GM21515 (cell line): ENCODE measurements around the gene HIGD1B.

Experiments used
- ATAC-seq: cut with Tn5 transposase; IDR thresholded peaks from one replicate; pipeline ENCODE4 v1.9.1; 2021; ENCODE audit not compliant: unreplicated experiment

HIGD1B gene

DNA sequence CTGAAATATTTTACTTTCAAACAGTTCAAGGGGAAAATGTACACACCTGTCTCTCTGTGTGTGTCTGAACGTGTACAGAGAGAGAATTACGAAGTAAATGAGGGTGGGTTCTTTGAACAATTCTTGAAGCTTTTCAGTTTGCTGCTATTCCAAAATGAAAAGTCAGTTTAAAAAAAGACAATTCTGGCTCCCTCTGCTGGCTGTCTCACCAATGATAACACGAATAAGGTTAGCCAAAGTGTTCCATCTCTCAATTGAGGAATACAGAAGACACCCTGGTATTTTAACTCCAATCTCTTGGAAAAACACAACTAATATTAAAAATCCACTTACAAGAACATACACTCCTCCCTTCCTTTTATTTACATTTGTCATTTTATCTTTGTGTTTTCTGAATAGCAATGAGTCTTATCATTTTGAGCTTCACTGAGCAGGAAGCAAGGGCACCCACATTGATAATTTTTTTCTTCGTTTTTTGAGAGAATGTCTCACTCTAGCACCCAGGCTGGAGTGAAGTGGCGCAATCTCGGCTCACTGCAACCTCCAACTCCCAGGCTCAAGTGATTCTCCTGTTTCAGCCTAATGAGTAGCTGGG is 31.0 kb downstream of the HIGD1B start:
- no peak for ATAC-seq

DNA sequence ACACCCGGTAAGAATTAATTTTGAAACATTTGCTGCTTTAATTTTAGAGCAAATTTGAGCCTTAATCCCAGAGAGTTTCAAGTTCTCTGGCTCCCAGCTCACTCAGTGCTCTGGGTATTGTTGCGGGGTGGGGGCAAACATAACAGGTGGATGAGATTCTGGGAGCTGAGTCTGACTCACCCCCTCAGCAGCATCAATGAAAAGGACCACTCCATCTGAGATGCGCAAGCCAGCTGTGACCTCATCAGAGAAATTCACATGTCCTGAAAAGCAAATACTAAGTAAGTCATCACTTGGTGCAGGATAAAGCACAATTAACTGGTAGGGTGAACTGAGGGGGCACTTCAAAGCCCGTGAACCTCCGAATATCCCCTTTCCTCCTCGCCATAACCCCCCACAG is 31.7 kb downstream of the HIGD1B start:
- ATAC-seq = no peak

GRCh38 chr17:44880062-44880461 is 32.4 kb downstream of the HIGD1B start:
- no peak for ATAC-seq

DNA sequence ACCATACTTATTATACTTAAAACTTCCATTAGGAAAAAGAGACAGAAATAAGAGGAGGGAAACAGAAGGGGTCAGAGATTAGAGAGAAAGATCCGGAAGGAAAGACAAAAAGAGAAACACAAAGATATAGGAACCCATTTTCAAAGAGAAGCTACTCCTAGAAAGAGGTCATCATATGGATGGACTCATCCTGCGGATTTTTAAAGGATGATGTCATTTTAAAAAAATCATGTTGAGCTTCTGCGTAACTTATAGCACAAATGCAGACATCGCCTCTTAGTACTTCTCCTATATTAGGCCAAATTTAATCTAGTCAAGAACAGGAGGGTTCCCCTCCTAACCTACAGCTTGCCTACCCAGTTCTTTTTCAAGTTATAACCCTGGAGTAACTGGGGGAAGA is 33.5 kb downstream of the HIGD1B start:
- ATAC-seq = no peak

DNA sequence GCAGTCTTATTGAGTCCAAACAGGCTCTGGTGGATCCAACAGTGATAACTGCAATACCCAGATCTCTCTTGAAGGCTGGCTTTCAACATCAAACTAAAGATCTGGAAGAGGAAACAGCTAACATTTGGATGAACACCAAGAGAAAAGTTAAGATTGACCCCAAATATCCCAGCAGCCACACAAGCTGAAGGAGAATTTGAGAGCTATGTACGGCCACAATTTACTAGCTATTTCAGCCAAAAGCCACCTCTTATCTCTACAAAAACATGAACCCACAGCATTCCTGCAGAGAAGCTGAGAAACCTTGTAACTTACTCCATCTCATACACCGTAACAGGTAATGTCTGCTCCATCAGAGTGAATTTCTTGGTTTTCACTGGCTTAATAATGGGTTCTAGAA is 37.3 kb downstream of the HIGD1B start:
- no peak for ATAC-seq

DNA sequence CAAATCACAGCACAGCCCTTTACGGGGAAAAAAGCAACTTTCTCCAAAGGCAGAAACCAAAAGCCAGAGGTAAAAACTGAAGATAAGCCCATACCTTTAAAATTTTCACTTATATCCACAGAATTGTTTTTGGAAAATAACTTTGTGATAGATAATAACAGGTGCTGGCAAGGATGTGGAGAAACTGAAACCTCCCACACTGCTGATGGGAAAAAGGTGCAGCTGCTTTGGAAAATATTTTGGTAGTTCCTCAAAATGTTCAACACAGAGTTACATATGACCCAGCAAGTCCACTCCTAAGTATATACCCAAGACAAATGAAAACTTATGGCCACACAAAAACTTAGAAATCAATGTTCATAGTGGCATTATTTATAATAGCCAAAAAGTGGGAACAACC is 39.3 kb downstream of the HIGD1B start:
- no peak for ATAC-seq

- no peak for ATAC-seq
Measured at GRCh38 chr17:44887971-44888954, 40.6 kb downstream of the HIGD1B start.

DNA sequence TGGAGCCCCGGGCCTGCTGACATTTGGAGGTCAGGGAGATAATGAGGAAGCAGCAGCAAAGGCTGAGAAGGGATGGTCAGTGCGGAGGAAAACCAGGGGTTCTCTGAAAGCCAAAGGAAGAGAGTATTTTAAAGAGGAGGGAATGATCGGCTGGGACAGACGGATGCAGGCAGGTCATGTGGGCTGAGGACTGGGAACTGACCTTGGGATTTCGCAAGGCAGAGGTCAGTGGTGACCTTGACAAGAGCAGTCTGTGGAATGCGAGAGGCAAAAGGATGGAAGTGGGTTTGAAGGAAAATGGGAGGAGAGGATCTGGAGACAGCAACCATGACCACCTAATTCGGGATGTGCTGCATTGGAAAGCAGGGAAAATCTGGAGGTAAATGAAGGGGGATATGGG is 41.3 kb downstream of the HIGD1B start:
- ATAC-seq = no peak

DNA sequence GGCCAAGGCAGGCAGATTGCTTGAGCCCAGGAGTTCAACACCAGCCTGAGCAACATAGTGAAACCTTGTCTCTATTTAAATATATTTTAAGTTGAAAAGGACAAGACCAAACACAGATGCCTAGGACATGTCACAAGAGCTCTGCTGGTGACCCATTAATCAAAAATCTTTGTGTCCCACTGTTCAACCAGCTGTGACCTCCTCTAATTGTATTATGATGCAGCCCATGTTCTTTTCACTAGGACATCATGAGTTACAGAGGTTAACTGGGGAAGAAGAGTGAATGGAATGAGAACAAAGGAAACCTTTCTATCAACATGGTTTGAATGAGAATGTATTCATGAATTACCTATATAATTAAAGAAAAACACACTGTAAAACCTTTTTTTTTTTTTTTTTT is 44.6 kb downstream of the HIGD1B start:
- no peak for ATAC-seq

DNA sequence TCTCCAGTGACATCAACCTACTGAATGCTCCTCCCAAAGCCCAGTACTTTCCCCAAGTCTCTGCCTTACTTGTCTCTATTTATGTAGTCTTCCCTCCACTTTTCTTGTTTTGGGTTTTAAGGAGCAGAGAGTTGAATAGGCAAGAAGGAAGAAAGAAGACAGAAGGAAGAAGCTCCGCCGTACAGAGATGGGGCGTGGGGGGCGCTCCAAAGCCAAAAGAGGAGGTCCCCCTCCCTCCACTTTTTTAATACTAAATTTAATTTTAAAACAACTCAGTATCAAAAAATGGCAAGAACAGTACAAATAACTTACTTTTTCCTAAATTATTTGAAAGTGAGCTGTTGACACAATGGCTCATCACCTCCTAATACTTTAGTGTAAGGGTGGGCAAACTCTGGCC is 47.0 kb downstream of the HIGD1B start:
- no peak for ATAC-seq

- ATAC-seq = no peak
Measured at GRCh38 chr17:44898768-44899073, 51.0 kb downstream of the HIGD1B start.

DNA sequence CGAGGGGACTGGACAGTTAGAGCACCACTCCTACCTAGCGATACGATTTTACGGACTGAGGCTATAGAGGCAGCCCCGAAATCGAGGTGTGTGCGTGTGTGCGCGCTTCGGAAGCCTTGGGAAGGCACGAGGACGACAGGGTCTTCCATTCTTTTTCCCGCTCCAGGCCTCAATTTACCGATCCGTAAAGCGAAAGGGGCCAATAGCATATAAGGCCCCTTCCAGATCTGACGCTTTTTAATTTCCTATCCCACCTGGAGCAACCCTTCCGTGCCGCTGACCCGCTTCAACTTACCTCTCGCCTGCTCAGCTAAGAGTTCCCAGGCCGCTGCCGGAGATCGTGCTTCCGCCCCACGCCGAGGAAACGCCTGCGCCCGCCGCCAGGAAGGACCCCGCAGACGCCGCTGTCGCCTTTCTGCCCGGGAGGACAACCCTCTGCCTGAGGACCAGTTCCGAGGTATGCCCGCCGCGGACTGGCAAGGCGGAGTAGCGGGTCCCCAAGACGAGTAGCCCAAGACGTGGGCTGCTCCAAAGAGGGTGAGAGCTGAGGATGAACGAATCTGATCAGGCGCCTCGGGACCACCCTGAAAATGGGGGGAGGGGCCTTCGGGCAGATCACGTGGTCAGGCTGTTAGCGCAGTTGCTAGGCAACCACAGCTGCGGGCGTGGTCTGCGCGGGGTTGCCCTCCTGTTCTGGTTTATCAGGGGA is 51.5 kb downstream of the HIGD1B start, which contains the start of gene EFTUD2:
Gene EFTUD2 (minus strand): TSS at position 372 of the 709 bp plus-strand sequence. CDS start 4,924 bp downstream, outside the sequence.
- ATAC-seq = peak; percentile 68
